ENCODE results near the gene ZNF423.

Gene ZNF423

GRCh38 chr16:49458243-49458642 lies 397.7 kb downstream of the ZNF423 start:
- no peak for DNase-seq (ENCODE audit: low read depth)
- H3K4me3 ChIP-seq (ENCODE audit: low read depth, low read length), result no peak overlapping the region
- TF ChIP-seq CTCF (IDR thresholded peaks at IDR 0.05; ENCODE audit: insufficient read depth, low read depth, low read length, missing control alignments), result no peak

DNA sequence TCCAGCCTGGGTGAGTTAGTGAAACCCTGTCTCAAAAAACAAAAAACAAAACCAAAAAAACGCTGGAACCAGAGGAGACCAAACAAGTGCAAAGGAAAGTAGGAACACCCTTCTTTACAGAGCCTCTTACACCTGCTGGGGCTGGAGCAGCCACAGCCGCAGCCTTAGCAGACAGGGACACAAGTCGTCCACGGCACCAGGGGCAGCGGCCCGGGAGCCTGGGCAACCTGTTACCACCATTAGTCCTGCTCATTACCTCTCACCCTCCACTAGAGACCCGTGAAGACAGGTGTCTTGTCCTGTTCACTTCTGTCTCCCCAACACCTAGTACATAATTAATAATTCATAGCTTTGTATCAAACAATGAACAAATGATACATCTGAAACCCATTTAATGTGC lies 398.7 kb downstream of the ZNF423 start:
- H3K4me3 ChIP-seq (ENCODE audit: low read depth, low read length), result no peak overlapping the region
- no peak for DNase-seq (ENCODE audit: low read depth)
- no peak for TF ChIP-seq CTCF (IDR thresholded peaks at IDR 0.05; ENCODE audit: insufficient read depth, low read depth, low read length, missing control alignments)

- H3K4me3 ChIP-seq (ENCODE audit: low read depth, low read length), result no peak overlapping the region
- no peak for DNase-seq (ENCODE audit: low read depth)
- TF ChIP-seq CTCF (IDR thresholded peaks at IDR 0.05; ENCODE audit: insufficient read depth, low read depth, low read length, missing control alignments), result no peak
These were observed 399.1 kb downstream of the ZNF423 start for GRCh38 chr16:49456763-49457162.

GRCh38 chr16:49455991-49456745 lies 399.7 kb downstream of the ZNF423 start:
- TF ChIP-seq CTCF (IDR thresholded peaks at IDR 0.05; ENCODE audit: insufficient read depth, low read depth, low read length, missing control alignments), result no peak
- no peak overlapping the region for H3K4me3 ChIP-seq (ENCODE audit: low read depth, low read length)
- no peak for DNase-seq (ENCODE audit: low read depth)

GRCh38 chr16:49455181-49455990 lies 400.5 kb downstream of the ZNF423 start:
- no peak overlapping the region for H3K4me3 ChIP-seq (ENCODE audit: low read depth, low read length)
- DNase-seq (ENCODE audit: low read depth), result no peak
- no peak for TF ChIP-seq CTCF (IDR thresholded peaks at IDR 0.05; ENCODE audit: insufficient read depth, low read depth, low read length, missing control alignments)

DNA sequence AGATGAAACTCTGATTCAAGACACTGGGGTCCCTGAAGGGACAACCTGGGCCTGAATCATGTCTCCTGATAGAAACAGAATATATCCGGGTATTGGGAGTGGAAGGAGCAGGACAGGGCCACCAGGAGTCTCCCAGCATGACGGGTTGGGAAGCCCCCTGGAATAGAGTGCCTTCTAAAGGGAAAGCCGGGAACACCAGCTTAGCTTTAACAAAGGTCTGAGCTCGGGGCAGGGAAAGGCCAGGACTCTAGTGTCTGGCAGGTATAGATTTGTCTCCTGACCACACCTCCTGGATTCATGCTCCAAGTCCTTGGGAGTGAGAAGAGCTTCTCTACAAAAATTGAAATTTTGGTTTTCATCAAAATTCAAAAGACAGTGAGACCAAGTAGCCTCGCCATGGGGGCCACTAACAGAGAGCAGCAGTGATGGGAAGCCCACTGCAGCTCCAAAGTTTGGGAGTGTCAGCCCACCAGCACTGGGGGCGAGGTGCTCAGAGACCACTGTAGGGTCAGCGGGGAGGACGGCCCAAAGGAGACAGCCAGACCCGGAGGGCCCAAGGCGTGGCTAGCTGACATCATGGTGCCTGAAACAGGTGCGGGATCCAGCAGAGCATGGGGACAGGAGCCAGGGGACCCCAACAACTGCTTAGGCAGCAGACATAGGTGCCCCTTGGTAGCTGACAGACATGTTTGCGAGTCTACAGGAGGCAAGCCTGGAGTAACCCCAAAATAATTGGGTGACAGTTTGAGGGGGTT lies 401.3 kb downstream of the ZNF423 start:
- H3K4me3 ChIP-seq (ENCODE audit: low read depth, low read length), result no peak overlapping the region
- DNase-seq (ENCODE audit: low read depth), result no peak
- TF ChIP-seq CTCF (IDR thresholded peaks at IDR 0.05; ENCODE audit: insufficient read depth, low read depth, low read length, missing control alignments), result no peak
